NT2/D1 (cell line): ENCODE results near the gene TFG.

Experiments
- DNase-seq: peaks from one replicate; pipeline ENCODE4 v3.0.0-alpha.2; 2011; ENCODE audit warnings: low read depth, low spot score
- H3K27me3 ChIP-seq: 2 replicates; pipeline ENCODE4 v1.6.0; 2011; ENCODE audit warnings: mild to moderate bottlenecking; ENCODE audit not compliant: insufficient read length, insufficient read depth
- H3K36me3 ChIP-seq: 2 replicates; pipeline ENCODE4 v1.6.1; 2011; ENCODE audit warnings: mild to moderate bottlenecking, low read length, mixed read lengths; ENCODE audit not compliant: insufficient read depth, insufficient read length
- H3K4me1 ChIP-seq: 2 replicates; pipeline ENCODE4 v1.5.1; 2011; ENCODE audit not compliant: insufficient read depth, insufficient read length
- H3K4me3 ChIP-seq: 2 replicates; pipeline ENCODE4 v1.5.1; 2011; ENCODE audit warnings: low read depth; ENCODE audit not compliant: insufficient read length
- H3K9ac ChIP-seq: 2 replicates; pipeline ENCODE4 v1.6.0; 2011; ENCODE audit warnings: low read depth; ENCODE audit not compliant: insufficient read length
- H3K9me3 ChIP-seq: 2 replicates; pipeline ENCODE4 v1.5.1; 2011; ENCODE audit warnings: mild to moderate bottlenecking, low read length; ENCODE audit not compliant: insufficient read depth
- SUZ12 ChIP-seq: IDR thresholded peaks from 2 replicates; pipeline ENCODE4 v1.6.1; 2011; ENCODE audit not compliant: insufficient read length, insufficient read depth; ENCODE audit errors: extremely low read depth
- YY1 ChIP-seq: IDR thresholded peaks from 2 replicates; pipeline ENCODE4 v1.6.1; 2011; ENCODE audit not compliant: insufficient read length, insufficient read depth
- ZNF274 ChIP-seq: IDR thresholded peaks from 2 replicates; pipeline ENCODE4 v1.6.1; 2011; ENCODE audit warnings: mild to moderate bottlenecking, low read depth, low read length

TFG gene

DNA sequence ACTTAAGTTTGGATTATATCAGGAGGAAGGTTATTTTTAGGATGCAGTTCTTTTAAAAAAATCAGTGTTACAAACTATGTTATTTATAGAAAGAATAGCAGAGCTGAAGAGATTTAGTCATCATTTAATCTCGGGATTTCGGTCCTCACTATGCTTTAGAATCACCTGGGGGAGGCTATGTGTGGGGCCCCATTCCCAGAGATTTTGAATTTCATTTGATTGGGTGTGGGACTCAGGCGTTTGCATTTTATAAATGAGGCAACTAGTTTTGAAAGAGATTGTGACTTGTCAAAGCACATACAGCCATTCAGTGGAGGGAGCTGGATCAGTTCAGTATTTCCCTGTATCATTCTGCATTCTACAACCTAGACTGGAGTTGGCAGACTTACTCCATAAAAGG lies 36.8 kb downstream of the TFG start:
- TF ChIP-seq SUZ12 (no peak), ZNF274 (no peak), YY1 (no peak)
- Histone ChIP-seq H3K4me3 (no peak overlapping the region), H3K9me3 (no peaks in the 10 kb centered on the region), H3K36me3 (peaks cover 97% of the 10 kb centered on the region), H3K4me1 (no peaks in the 10 kb centered on the region), H3K27me3 (no peaks in the 10 kb centered on the region), H3K9ac (no peak overlapping the region)
- no peak for DNase-seq

DNA sequence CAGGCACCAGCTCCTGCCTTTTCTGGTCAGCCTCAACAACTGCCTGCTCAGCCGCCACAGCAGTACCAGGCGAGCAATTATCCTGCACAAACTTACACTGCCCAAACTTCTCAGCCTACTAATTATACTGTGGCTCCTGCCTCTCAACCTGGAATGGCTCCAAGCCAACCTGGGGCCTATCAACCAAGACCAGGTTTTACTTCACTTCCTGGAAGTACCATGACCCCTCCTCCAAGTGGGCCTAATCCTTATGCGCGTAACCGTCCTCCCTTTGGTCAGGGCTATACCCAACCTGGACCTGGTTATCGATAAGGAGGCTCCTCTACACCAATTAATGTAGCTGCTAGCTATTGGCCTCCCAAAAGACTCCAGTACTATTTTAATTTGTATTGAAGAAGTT lies 38.9 kb downstream of the TFG start:
- H3K9ac ChIP-seq, result no peak overlapping the region
- H3K36me3 ChIP-seq, result peaks cover 86% of the 10 kb centered on the region
- H3K27me3 ChIP-seq, result no peaks in the 10 kb centered on the region
- H3K9me3 ChIP-seq, result no peaks in the 10 kb centered on the region
- TF ChIP-seq SUZ12 (no peak), ZNF274 (no peak), YY1 (no peak)
- no peak for DNase-seq
- H3K4me1 ChIP-seq, result no peaks in the 10 kb centered on the region
- H3K4me3 ChIP-seq, result no peak overlapping the region

DNA sequence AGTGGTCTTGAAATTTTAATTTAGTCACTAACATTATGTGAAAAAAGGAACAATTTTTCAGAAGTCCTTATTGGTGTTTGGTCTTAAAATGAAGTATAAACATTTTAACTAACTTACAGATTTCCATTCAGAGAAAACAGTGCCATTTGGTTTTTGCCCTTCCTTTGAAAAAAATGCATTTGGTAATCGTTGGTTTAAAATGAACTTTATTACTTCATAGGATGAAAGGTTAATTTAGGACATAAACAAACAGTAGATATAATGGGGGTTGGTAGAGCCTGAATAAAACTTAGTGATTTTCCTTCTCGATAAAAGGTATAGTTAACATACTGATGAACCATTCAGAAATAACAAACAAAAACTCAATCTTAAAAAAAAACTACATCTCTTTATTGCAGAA lies 39.7 kb downstream of the TFG start:
- H3K4me1 ChIP-seq, result no peaks in the 10 kb centered on the region
- H3K9ac ChIP-seq, result no peak overlapping the region
- peaks cover 79% of the 10 kb centered on the region for H3K36me3 ChIP-seq
- TF ChIP-seq ZNF274 (no peak), SUZ12 (no peak)
- H3K27me3 ChIP-seq, result no peaks in the 10 kb centered on the region
- no peaks in the 10 kb centered on the region for H3K9me3 ChIP-seq
- no peak overlapping the region for H3K4me3 ChIP-seq
- DNase-seq, result no peak

DNA sequence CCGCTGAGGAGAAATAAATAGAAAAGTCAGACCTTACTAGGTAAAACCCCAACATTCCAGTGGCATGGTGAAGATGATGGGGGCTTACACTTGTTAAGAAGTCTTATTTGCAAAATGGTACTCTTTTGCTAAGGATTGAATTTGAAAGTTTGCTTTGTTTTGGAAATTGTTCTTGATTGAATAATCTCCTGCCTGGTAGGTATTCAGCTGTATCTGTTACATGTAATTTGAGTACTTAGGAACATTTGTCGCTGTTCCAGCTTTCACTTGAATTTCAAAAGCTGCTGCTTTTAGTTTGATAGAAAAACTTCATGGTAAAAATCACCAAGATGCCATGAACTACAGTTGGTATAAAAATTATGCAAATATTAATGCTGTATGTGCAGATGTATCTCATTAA lies 44.6 kb downstream of the TFG start:
- TF ChIP-seq YY1 (no peak), SUZ12 (no peak), ZNF274 (no peak)
- H3K9ac ChIP-seq, result no peak overlapping the region
- no peaks in the 10 kb centered on the region for H3K4me1 ChIP-seq
- H3K4me3 ChIP-seq, result no peak overlapping the region
- H3K36me3 ChIP-seq, result peaks cover 30% of the 10 kb centered on the region
- DNase-seq, result no peak
- H3K27me3 ChIP-seq, result no peaks in the 10 kb centered on the region
- no peaks in the 10 kb centered on the region for H3K9me3 ChIP-seq

DNA sequence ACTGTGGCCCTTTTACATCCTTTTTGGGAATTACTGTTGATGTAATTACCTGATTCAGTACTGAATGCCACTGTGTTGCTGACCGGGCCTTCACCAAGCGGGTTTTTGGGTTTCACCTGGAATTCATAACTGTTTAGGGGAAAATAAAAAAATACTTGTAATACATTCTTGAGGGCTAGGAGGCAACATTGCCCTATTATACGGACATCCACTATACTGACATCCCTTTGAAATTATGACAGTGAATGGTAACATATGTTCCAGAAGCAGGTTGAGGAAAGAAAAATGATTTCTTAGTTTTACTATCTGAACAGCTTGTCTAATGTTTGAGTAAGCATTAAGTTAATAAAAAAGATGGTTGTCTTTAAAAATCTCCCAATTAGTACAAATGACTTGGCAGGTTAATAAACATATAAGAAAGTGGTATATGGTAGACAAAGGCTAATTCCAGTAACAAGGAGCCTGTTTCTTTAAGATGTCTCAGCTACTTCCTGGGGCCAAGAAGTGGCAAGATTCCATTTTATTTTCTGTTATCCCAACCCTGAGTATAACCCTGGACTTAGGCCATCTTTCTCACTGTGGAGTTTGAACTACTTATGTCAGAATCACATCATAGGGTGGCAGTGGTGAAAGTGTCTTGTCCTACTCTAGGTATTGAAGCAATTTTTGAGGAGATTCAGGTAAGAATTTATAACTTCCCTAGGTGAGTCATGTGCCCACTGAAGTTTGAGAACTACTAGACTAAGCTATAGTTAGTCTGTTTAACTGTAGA lies 45.5 kb downstream of the TFG start:
- H3K36me3 ChIP-seq, result peaks cover 22% of the 10 kb centered on the region
- H3K9me3 ChIP-seq, result no peaks in the 10 kb centered on the region
- DNase-seq, result no peak
- H3K27me3 ChIP-seq, result no peaks in the 10 kb centered on the region
- no peak for TF ChIP-seq YY1
- TF ChIP-seq SUZ12, result no peak
- no peak for TF ChIP-seq ZNF274
- no peak overlapping the region for H3K9ac ChIP-seq
- H3K4me1 ChIP-seq, result no peaks in the 10 kb centered on the region
- H3K4me3 ChIP-seq, result no peak overlapping the region

DNA sequence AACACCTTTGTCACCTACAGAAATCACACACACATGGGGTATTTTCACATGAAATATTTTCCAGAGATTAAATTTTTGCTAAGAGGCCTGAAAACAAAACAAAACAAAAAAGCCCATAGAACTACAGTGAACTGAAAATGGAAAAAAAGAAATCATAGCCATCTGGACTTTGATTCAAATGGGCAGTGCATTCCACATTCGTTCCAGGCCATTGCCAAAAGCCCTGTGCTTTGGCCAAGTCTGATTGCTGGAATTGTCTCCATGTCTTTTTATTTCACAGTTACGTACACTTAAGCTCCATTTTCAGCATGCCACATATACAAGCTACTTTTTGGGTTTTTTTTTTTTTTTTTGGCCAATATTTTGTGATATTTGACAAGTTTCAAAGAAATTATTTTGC lies 47.1 kb downstream of the TFG start:
- no peaks in the 10 kb centered on the region for H3K27me3 ChIP-seq
- peaks cover 9% of the 10 kb centered on the region for H3K36me3 ChIP-seq
- no peak overlapping the region for H3K9ac ChIP-seq
- no peaks in the 10 kb centered on the region for H3K4me1 ChIP-seq
- TF ChIP-seq SUZ12 (no peak), ZNF274 (no peak), YY1 (no peak)
- H3K9me3 ChIP-seq, result no peaks in the 10 kb centered on the region
- no peak for DNase-seq
- no peak overlapping the region for H3K4me3 ChIP-seq

DNA sequence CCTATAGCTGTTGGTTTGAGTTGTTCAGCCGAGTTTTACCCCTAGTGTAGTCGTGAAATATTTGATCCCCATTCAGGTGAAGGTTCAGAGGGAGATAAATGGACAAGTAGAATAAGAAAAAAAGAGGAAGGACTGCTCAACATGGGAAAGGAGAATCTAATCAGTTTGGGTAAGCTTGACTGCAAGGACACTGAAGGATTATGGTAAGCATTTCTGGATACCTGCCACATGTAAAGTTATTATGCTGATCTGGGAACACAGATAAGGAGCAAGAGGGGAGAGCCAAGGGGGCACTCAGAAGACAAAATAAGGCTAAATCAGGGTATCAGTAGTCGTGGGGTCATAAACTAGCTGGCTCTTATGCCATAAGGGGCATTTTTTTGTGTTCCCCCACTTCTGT lies 49.9 kb downstream of the TFG start:
- no peak for DNase-seq
- Histone ChIP-seq H3K4me1 (no peaks in the 10 kb centered on the region), H3K27me3 (no peaks in the 10 kb centered on the region), H3K9ac (no peak overlapping the region), H3K4me3 (no peak overlapping the region), H3K36me3 (no peaks in the 10 kb centered on the region), H3K9me3 (no peaks in the 10 kb centered on the region)
- TF ChIP-seq ZNF274, result no peak
- no peak for TF ChIP-seq YY1
- TF ChIP-seq SUZ12, result no peak

DNA sequence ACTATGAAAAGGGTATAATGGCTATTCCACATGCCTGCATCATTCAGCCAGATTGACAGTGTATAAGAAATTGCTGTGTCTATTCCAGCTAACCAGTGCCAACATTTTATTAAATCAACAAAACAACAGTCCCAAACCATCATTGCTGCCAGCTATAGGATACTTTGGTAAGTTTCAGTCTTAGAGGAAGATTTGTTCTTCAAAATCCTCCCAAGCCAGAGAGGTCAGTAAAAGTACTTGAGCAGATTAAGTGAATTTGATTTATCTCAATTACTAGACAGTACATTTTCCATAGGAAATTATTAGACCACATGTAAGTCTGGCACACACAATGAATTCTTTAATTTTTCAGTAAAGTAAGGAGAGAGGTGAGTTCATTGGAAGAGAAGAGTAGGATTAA lies 50.7 kb downstream of the TFG start:
- DNase-seq, result no peak
- H3K4me1 ChIP-seq, result no peaks in the 10 kb centered on the region
- no peaks in the 10 kb centered on the region for H3K27me3 ChIP-seq
- TF ChIP-seq SUZ12 (no peak), YY1 (no peak), ZNF274 (no peak)
- H3K9ac ChIP-seq, result no peak overlapping the region
- H3K36me3 ChIP-seq, result no peaks in the 10 kb centered on the region
- no peaks in the 10 kb centered on the region for H3K9me3 ChIP-seq
- H3K4me3 ChIP-seq, result no peak overlapping the region
